SK-N-SH (cell line): Measurements from ENCODE around the gene NR2F1.

Experiments
- CHD2 ChIP-seq: fragments of 150-350 bp; IDR thresholded peaks from 2 replicates; pipeline ENCODE4 v1.6.1; 2018; ENCODE audit warnings: low read length; ENCODE audit not compliant: partially characterized antibody
- CTCF ChIP-seq: fragments of 200-600 bp; sonication (generic); IDR thresholded peaks from 2 replicates; pipeline ENCODE4 v1.6.1; 2017; ENCODE audit warnings: antibody characterized with exemption, mild to moderate bottlenecking, moderate library complexity
- EZH2phosphoT487 ChIP-seq: fragments of 200-600 bp; sonication (generic); IDR thresholded peaks from 2 replicates; pipeline ENCODE4 v1.6.1; 2017; ENCODE audit warnings: low read depth, mixed run types, mild to moderate bottlenecking, antibody characterized with exemption, moderate library complexity, borderline replicate concordance
- FOXJ3 ChIP-seq: sonication (generic); formaldehyde crosslinking; IDR thresholded peaks from 2 replicates; pipeline ENCODE4 v1.5.1; 2020; ENCODE audit warnings: mild to moderate bottlenecking, missing genetic modification reagents
- FOXM1 ChIP-seq: IDR thresholded peaks from 2 replicates; pipeline ENCODE4 v1.4.0; 2012; ENCODE audit warnings: low read depth, mild to moderate bottlenecking
- MAX ChIP-seq: IDR thresholded peaks from 2 replicates; pipeline ENCODE4 v1.4.0; 2012; ENCODE audit warnings: low read depth
- NRF1 ChIP-seq: IDR thresholded peaks from 2 replicates; pipeline ENCODE4 v1.6.1; 2012; ENCODE audit warnings: low read depth, mild to moderate bottlenecking, low read length
- POLR2AphosphoS5 ChIP-seq: IDR thresholded peaks from 2 replicates; pipeline ENCODE4 v1.6.1; 2012; ENCODE audit warnings: low read depth, low read length
- RAD21 ChIP-seq: IDR thresholded peaks from 2 replicates; pipeline ENCODE4 v1.6.1; 2012; ENCODE audit warnings: mild to moderate bottlenecking, low read length
- REST ChIP-seq: IDR thresholded peaks from 2 replicates; pipeline ENCODE4 v1.6.1; 2012; ENCODE audit warnings: mild to moderate bottlenecking, low read depth, low read length, moderate library complexity
- RFX5 ChIP-seq: IDR thresholded peaks from 2 replicates; pipeline ENCODE4 v1.6.1; 2012; ENCODE audit warnings: mild to moderate bottlenecking, improper control_type of control experiment, low read length
- TCF12 ChIP-seq: IDR thresholded peaks from 2 replicates; pipeline ENCODE4 v1.4.0; 2012
- YY1 ChIP-seq: IDR thresholded peaks from 2 replicates; pipeline ENCODE4 v1.4.0; 2012; ENCODE audit warnings: low read depth, mild to moderate bottlenecking

GRCh38 chr5:93570294-93571113, 12.5 kb upstream of the NR2F1 start:
- TF ChIP-seq CTCF = no peak
- TF ChIP-seq RFX5 = no peak
- no peak for TF ChIP-seq POLR2AphosphoS5
- TF ChIP-seq NRF1 = no peak
- TF ChIP-seq FOXJ3 = no peak
- no peak for TF ChIP-seq YY1
- no peak for TF ChIP-seq FOXM1
- no peak for TF ChIP-seq RAD21
- TF ChIP-seq EZH2phosphoT487 = no peak
- TF ChIP-seq REST = no peak
- no peak for TF ChIP-seq MAX
- TF ChIP-seq CHD2 = no peak
- no peak for TF ChIP-seq TCF12
